HepG2 (cell line): Measurements from ENCODE around the gene CLDN9. TPM values are rescaled to one million over a fixed set of nuclear protein-coding genes. Genes with fewer than 3 reads are reported as not detected.

Experiments used
- AGO2 ChIP-seq: fragments of 200-400 bp; formaldehyde crosslinking; optimal IDR thresholded peaks from 2 replicates; pipeline ENCODE3; 2017; ENCODE audit warnings: mild to moderate bottlenecking, low read depth, low read length, moderate library complexity
- MATR3 ChIP-seq: sonication (generic); formaldehyde crosslinking; IDR thresholded peaks from 2 replicates; pipeline ENCODE4 v1.4.0; 2020; ENCODE audit warnings: missing genetic modification reagents
- NFE2 ChIP-seq: sonication (generic); formaldehyde crosslinking; IDR thresholded peaks from 2 replicates; pipeline ENCODE4 v1.4.0; 2020; ENCODE audit warnings: missing genetic modification reagents
- PAX8 ChIP-seq: sonication (generic); formaldehyde crosslinking; IDR thresholded peaks from 2 replicates; pipeline ENCODE4 v1.8.0; 2022; ENCODE audit warnings: mild to moderate bottlenecking, missing genetic modification reagents, borderline replicate concordance
- POLR2AphosphoS2 ChIP-seq: IDR thresholded peaks from 2 replicates; pipeline ENCODE4 v1.6.1; 2011; ENCODE audit warnings: low read depth, low read length, improper control_type of control experiment
- PRPF4 ChIP-seq: fragments of 200-400 bp; formaldehyde crosslinking; IDR thresholded peaks from 2 replicates; pipeline ENCODE4 v1.6.1; 2016; ENCODE audit warnings: low read length, low read depth; ENCODE audit not compliant: poor library complexity, severe bottlenecking
- RCOR2 ChIP-seq: IDR thresholded peaks from 2 replicates; pipeline ENCODE4 v1.6.1; 2016; ENCODE audit warnings: missing biosample characterization, missing genetic modification reagents
- RFX3 ChIP-seq: IDR thresholded peaks from 2 replicates; pipeline ENCODE4 v1.6.1; 2016; ENCODE audit warnings: missing biosample characterization, missing genetic modification reagents
- ZKSCAN5 ChIP-seq: sonication (generic); formaldehyde crosslinking; IDR thresholded peaks from 2 replicates; pipeline ENCODE4 v1.5.1; 2020; ENCODE audit warnings: mild to moderate bottlenecking, missing genetic modification reagents
- ZNF546 ChIP-seq: sonication (generic); formaldehyde crosslinking; conservative IDR thresholded peaks from 2 replicates; pipeline ENCODE4 v1.8.1; 2023; ENCODE audit warnings: mild to moderate bottlenecking, missing genetic modification reagents
- ZNF558 ChIP-seq: sonication (generic); formaldehyde crosslinking; IDR thresholded peaks from 2 replicates; pipeline ENCODE4 v1.9.0; 2022; ENCODE audit warnings: mild to moderate bottlenecking, missing genetic modification reagents, borderline replicate concordance
- ZNF577 ChIP-seq: sonication (generic); formaldehyde crosslinking; IDR thresholded peaks from 2 replicates; pipeline ENCODE4 v1.4.0; 2020; ENCODE audit warnings: mild to moderate bottlenecking, low read depth, missing genetic modification reagents, borderline replicate concordance
- polyA plus RNA-seq, 8 experiments: library from polyadenylated mRNA; depleted of rRNA in 3 of 8; stranded (reverse) in 7 of 8; unstranded in 1 of 8; fragments of >200 nt; fragmentation: Illumina TruSeq in 4 of 8; extraction: Trizol in 4 of 8; gene quantifications; 2 replicates each; pipeline versions ENCODE4 v1.2.1 to v1.2.3, GENCODE V29; 2011 to 2016; ENCODE audit warnings: low read depth in 4 of 8, missing spikeins in 1 of 8, mixed read lengths in 1 of 8; ENCODE audit not compliant: insufficient read depth in 1 of 8
- total RNA-seq, 5 experiments: library from RNA; depleted of rRNA; stranded (reverse); fragments of >200 nt; fragmentation: Illumina TruSeq; extraction: Trizol; gene quantifications; 2 replicates each; pipeline ENCODE4 v1.2.3, GENCODE V29; 2016; ENCODE audit warnings: low read depth in 1 of 5
- TF ChIP-seq, protein P1 (sequence below): sonication (generic); formaldehyde crosslinking; IDR thresholded peaks from 2 replicates; pipeline ENCODE4 v1.8.1; 2022; ENCODE audit warnings: mild to moderate bottlenecking, missing genetic modification reagents
- TF ChIP-seq, protein P2 (sequence below): sonication (generic); formaldehyde crosslinking; IDR thresholded peaks from 2 replicates; pipeline ENCODE4 v1.5.0; 2020; ENCODE audit warnings: missing genetic modification reagents
- TF ChIP-seq, protein P3 (sequence below): sonication (generic); formaldehyde crosslinking; IDR thresholded peaks from 2 replicates; pipeline ENCODE4 v1.5.0; 2020; ENCODE audit warnings: mild to moderate bottlenecking, missing genetic modification reagents, borderline replicate concordance
- TF ChIP-seq, protein P4 (sequence below): sonication (generic); formaldehyde crosslinking; IDR thresholded peaks from 2 replicates; pipeline ENCODE4 v1.8.1; 2023; ENCODE audit warnings: mild to moderate bottlenecking, missing genetic modification reagents

Gene CLDN9
- total and polyA plus RNA-seq, 2 of the 13 experiments (the other 11 are each of a cell fraction or from before 2014, with no cell fraction given) = 0.15 to 0.26 TPM

DNA sequence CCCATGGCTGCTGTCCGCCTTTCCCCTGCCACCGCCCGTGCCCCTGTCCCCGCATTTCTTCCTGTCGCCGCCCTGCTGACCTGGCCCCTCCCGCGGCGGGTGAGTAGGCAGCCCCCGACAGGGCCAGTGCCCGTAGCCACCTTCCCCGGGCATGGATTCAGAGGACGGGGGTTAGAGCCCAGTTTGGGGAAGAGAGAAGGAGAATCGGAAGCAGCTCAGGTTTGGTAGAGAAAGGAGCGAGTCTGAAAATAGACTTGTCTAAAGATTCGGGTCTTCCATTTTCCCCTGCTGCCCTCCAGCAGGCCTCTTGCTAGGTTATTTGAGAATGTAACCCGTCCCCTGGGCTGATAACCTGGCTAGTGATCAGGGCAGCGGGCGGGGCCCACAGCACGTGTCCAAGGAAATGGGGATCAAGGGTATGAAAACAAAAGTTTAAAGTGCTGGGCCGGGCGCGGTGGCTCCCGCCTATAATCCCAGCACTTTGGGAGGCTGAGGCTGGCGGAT is 7.9 kb upstream of the CLDN9 start (continued):
- no peak for TF ChIP-seq AGO2
- TF ChIP-seq PAX8 (CRISPR knock-in tag) = no peak
- TF ChIP-seq POLR2AphosphoS2 = no peak
- TF ChIP-seq RCOR2 = no peak
- TF ChIP-seq, protein P1, sequence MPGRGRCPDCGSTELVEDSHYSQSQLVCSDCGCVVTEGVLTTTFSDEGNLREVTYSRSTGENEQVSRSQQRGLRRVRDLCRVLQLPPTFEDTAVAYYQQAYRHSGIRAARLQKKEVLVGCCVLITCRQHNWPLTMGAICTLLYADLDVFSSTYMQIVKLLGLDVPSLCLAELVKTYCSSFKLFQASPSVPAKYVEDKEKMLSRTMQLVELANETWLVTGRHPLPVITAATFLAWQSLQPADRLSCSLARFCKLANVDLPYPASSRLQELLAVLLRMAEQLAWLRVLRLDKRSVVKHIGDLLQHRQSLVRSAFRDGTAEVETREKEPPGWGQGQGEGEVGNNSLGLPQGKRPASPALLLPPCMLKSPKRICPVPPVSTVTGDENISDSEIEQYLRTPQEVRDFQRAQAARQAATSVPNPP (CRISPR knock-in tag) = no peak
- no peak for TF ChIP-seq RFX3
- no peak for TF ChIP-seq NFE2 (CRISPR knock-in tag)
- TF ChIP-seq, protein P2, sequence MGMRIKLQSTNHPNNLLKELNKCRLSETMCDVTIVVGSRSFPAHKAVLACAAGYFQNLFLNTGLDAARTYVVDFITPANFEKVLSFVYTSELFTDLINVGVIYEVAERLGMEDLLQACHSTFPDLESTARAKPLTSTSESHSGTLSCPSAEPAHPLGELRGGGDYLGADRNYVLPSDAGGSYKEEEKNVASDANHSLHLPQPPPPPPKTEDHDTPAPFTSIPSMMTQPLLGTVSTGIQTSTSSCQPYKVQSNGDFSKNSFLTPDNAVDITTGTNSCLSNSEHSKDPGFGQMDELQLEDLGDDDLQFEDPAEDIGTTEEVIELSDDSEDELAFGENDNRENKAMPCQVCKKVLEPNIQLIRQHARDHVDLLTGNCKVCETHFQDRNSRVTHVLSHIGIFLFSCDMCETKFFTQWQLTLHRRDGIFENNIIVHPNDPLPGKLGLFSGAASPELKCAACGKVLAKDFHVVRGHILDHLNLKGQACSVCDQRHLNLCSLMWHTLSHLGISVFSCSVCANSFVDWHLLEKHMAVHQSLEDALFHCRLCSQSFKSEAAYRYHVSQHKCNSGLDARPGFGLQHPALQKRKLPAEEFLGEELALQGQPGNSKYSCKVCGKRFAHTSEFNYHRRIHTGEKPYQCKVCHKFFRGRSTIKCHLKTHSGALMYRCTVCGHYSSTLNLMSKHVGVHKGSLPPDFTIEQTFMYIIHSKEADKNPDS (CRISPR knock-in tag) = no peak
- TF ChIP-seq ZNF558 (CRISPR knock-in tag) = no peak
- no peak for TF ChIP-seq MATR3 (CRISPR knock-in tag)
- TF ChIP-seq PRPF4 = no peak
- no peak for TF ChIP-seq ZKSCAN5 (CRISPR knock-in tag)
- TF ChIP-seq ZNF546 (CRISPR knock-in tag) = no peak
- no peak for TF ChIP-seq ZNF577 (CRISPR knock-in tag)
- TF ChIP-seq, protein P3, sequence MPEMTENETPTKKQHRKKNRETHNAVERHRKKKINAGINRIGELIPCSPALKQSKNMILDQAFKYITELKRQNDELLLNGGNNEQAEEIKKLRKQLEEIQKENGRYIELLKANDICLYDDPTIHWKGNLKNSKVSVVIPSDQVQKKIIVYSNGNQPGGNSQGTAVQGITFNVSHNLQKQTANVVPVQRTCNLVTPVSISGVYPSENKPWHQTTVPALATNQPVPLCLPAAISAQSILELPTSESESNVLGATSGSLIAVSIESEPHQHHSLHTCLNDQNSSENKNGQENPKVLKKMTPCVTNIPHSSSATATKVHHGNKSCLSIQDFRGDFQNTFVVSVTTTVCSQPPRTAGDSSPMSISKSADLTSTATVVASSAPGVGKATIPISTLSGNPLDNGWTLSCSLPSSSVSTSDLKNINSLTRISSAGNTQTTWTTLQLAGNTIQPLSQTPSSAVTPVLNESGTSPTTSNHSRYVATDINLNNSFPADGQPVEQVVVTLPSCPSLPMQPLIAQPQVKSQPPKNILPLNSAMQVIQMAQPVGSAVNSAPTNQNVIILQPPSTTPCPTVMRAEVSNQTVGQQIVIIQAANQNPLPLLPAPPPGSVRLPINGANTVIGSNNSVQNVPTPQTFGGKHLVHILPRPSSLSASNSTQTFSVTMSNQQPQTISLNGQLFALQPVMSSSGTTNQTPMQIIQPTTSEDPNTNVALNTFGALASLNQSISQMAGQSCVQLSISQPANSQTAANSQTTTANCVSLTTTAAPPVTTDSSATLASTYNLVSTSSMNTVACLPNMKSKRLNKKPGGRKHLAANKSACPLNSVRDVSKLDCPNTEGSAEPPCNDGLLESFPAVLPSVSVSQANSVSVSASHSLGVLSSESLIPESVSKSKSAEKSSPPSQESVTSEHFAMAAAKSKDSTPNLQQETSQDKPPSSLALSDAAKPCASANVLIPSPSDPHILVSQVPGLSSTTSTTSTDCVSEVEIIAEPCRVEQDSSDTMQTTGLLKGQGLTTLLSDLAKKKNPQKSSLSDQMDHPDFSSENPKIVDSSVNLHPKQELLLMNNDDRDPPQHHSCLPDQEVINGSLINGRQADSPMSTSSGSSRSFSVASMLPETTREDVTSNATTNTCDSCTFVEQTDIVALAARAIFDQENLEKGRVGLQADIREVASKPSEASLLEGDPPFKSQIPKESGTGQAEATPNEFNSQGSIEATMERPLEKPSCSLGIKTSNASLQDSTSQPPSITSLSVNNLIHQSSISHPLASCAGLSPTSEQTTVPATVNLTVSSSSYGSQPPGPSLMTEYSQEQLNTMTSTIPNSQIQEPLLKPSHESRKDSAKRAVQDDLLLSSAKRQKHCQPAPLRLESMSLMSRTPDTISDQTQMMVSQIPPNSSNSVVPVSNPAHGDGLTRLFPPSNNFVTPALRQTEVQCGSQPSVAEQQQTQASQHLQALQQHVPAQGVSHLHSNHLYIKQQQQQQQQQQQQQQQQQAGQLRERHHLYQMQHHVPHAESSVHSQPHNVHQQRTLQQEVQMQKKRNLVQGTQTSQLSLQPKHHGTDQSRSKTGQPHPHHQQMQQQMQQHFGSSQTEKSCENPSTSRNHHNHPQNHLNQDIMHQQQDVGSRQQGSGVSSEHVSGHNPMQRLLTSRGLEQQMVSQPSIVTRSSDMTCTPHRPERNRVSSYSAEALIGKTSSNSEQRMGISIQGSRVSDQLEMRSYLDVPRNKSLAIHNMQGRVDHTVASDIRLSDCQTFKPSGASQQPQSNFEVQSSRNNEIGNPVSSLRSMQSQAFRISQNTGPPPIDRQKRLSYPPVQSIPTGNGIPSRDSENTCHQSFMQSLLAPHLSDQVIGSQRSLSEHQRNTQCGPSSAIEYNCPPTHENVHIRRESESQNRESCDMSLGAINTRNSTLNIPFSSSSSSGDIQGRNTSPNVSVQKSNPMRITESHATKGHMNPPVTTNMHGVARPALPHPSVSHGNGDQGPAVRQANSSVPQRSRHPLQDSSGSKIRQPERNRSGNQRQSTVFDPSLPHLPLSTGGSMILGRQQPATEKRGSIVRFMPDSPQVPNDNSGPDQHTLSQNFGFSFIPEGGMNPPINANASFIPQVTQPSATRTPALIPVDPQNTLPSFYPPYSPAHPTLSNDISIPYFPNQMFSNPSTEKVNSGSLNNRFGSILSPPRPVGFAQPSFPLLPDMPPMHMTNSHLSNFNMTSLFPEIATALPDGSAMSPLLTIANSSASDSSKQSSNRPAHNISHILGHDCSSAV (CRISPR knock-in tag) = no peak
- TF ChIP-seq, protein P4, sequence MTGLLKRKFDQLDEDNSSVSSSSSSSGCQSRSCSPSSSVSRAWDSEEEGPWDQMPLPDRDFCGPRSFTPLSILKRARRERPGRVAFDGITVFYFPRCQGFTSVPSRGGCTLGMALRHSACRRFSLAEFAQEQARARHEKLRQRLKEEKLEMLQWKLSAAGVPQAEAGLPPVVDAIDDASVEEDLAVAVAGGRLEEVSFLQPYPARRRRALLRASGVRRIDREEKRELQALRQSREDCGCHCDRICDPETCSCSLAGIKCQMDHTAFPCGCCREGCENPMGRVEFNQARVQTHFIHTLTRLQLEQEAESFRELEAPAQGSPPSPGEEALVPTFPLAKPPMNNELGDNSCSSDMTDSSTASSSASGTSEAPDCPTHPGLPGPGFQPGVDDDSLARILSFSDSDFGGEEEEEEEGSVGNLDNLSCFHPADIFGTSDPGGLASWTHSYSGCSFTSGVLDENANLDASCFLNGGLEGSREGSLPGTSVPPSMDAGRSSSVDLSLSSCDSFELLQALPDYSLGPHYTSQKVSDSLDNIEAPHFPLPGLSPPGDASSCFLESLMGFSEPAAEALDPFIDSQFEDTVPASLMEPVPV (CRISPR knock-in tag) = no peak
